ENCODE measurements around the gene NRDE2.

- TF ChIP-seq TAF1 (IDR thresholded peaks at IDR 0.05; ENCODE audit: borderline replicate concordance, low read depth, low read length): no peak
- no peak for TF ChIP-seq POLR2A (IDR thresholded peaks at IDR 0.05; ENCODE audit: low read depth, low read length)
- no peak for TF ChIP-seq POLR2AphosphoS5 (IDR thresholded peaks at IDR 0.05; ENCODE audit: low read depth, low read length)
Measured at GRCh38 chr14:90294872-90295271, 36.9 kb downstream of the NRDE2 start.
